B cell (primary cell): ENCODE measurements around the gene TRIM2. TPM values are rescaled to one million over a fixed set of nuclear protein-coding genes. Genes with fewer than 3 reads are reported as not detected.

Experiments used
- ATAC-seq: fragments of 200-7000 bp; cut with Tn5 transposase; one replicate; pipeline ENCODE4 v1.10.0; 2021; ENCODE audit warnings: low read depth, mild to moderate bottlenecking, moderate number of reproducible peaks, moderate library complexity
- CTCF ChIA-PET: fragments of 350-600 bp; sonication (Branson Sonifier 250); formaldehyde crosslinking; loops from one replicate; lab custom pipeline; 2021; ENCODE audit warnings: antibody characterized with exemption, inconsistent platforms; lab: Charles Lee
- POLR2A ChIA-PET: fragments of 350-600 bp; sonication (Branson Sonifier 250); formaldehyde crosslinking; loops from one replicate; lab custom pipeline; 2021; ENCODE audit warnings: antibody characterized with exemption; lab: Charles Lee
- DNase-seq: peaks from one replicate; pipeline ENCODE4 v3.0.0; 2013
- H2AFZ ChIP-seq: 2 replicates; pipeline ENCODE4 v1.6.1; 2012; ENCODE audit warnings: mild to moderate bottlenecking, low read depth, low read length; ENCODE audit not compliant: insufficient read depth, poor library complexity, severe bottlenecking
- H3K27ac ChIP-seq, 2 donors: 1 replicate in 1 of 2; 2 replicates in 1 of 2; pipeline ENCODE4 v1.5.1; 2012 to 2013; ENCODE audit warnings: low read length in 2 of 2, mild to moderate bottlenecking in 2 of 2, moderate library complexity in 1 of 2
- H3K27me3 ChIP-seq, 4 experiments: fragments of 200-600 bp in 1 of 4; sonication (generic) in 1 of 4; replicated peaks in 1 of 4; 1 replicate in 2 of 4; 2 replicates in 2 of 4; pipeline versions ENCODE4 v1.6.1 to v1.7.0; 2013 to 2016; ENCODE audit warnings: low read length in 3 of 4, mild to moderate bottlenecking in 2 of 4, mixed read lengths in 1 of 4, moderate library complexity in 1 of 4; ENCODE audit not compliant: insufficient read depth in 4 of 4, control insufficient read depth in 3 of 4; ENCODE audit errors: control extremely low read depth in 1 of 4
- H3K36me3 ChIP-seq, 2 experiments: replicated peaks in 1 of 2; 1 replicate in 1 of 2; 2 replicates in 1 of 2; pipeline versions ENCODE4 v1.6.1 to v1.7.1; 2013; ENCODE audit warnings: low read length in 1 of 2; ENCODE audit not compliant: insufficient read depth in 2 of 2, control insufficient read depth in 1 of 2; ENCODE audit errors: control extremely low read depth in 1 of 2, extremely low read depth in 1 of 2
- H3K4me1 ChIP-seq, 2 donors: fragments of 200-600 bp in 1 of 2; sonication (generic) in 1 of 2; 1 replicate in 1 of 2; 2 replicates in 1 of 2; pipeline versions ENCODE4 v1.5.1 to v1.6.1; 2013 to 2017; ENCODE audit warnings: low read length in 2 of 2; ENCODE audit not compliant: control insufficient read depth in 2 of 2, insufficient read depth in 2 of 2
- H3K4me2 ChIP-seq: replicated peaks from 2 replicates; pipeline ENCODE3; 2012; ENCODE audit warnings: mild to moderate bottlenecking, low read depth, low read length; ENCODE audit not compliant: poor library complexity, severe bottlenecking
- H3K4me3 ChIP-seq, 5 experiments: fragments of 200-600 bp in 1 of 5; sonication (generic) in 1 of 5; 1 replicate in 3 of 5; 2 replicates in 2 of 5; pipeline versions ENCODE4 v1.5.1 to v1.7.0; 2011 to 2016; ENCODE audit warnings: low read length in 4 of 5, mild to moderate bottlenecking in 4 of 5, low read depth in 2 of 5, control low read depth in 1 of 5, moderate library complexity in 1 of 5; ENCODE audit not compliant: insufficient read depth in 1 of 5; ENCODE audit errors: control extremely low read depth in 1 of 5, extremely low read depth in 1 of 5
- H3K79me2 ChIP-seq: fragments of 200-600 bp; sonication (generic); one replicate; pipeline ENCODE4 v1.6.0; 2016; ENCODE audit warnings: low read length; ENCODE audit not compliant: control insufficient read depth, insufficient read depth
- H3K9ac ChIP-seq: fragments of 200-600 bp; sonication (generic); 2 replicates; pipeline ENCODE4 v1.6.1; 2017; ENCODE audit warnings: mild to moderate bottlenecking, low read length, moderate library complexity
- H3K9me3 ChIP-seq, 3 donors: one replicate each; pipeline versions ENCODE4 v1.6.1 to v1.7.1; 2013; ENCODE audit warnings: low read length in 2 of 3; ENCODE audit not compliant: control insufficient read depth in 2 of 3, insufficient read depth in 1 of 3; ENCODE audit errors: control extremely low read depth in 1 of 3
- H4K20me1 ChIP-seq: 2 replicates; pipeline ENCODE4 v1.6.0; 2012; ENCODE audit warnings: mild to moderate bottlenecking, low read length; ENCODE audit not compliant: insufficient read depth, control insufficient read depth, poor library complexity, severe bottlenecking
- H3K27ac Mint-ChIP-seq: one replicate; pipeline ENCODE4 v1.8.0; 2021; ENCODE audit warnings: mixed read lengths
- H3K27me3 Mint-ChIP-seq: one replicate; pipeline ENCODE4 v1.8.0; 2021; ENCODE audit warnings: mixed read lengths
- H3K4me1 Mint-ChIP-seq: one replicate; pipeline ENCODE4 v1.8.0; 2021; ENCODE audit warnings: mixed read lengths
- H3K4me3 Mint-ChIP-seq: one replicate; pipeline ENCODE4 v1.8.0; 2021; ENCODE audit warnings: mixed read lengths
- H3K9me3 Mint-ChIP-seq: one replicate; pipeline ENCODE4 v1.8.0; 2022; ENCODE audit warnings: mixed read lengths; ENCODE audit not compliant: insufficient read depth
- CTCF ChIP-seq: fragments of 200-600 bp; IDR thresholded peaks from one replicate; pipeline ENCODE4 v1.8.0; 2022; ENCODE audit warnings: antibody characterized with exemption, mild to moderate bottlenecking
- EZH2 ChIP-seq: IDR thresholded peaks from 2 replicates; pipeline ENCODE4 v1.6.1; 2012; ENCODE audit warnings: borderline replicate concordance, low read depth, mild to moderate bottlenecking, moderate library complexity, low read length; ENCODE audit not compliant: insufficient read depth, poor library complexity, severe bottlenecking
- WGBS: methylation state at CpG from one replicate; pipeline ENCODE4 v1.1.5; 2013; ENCODE audit warnings: missing lambda C conversion rate; ENCODE audit not compliant: insufficient coverage; 5-methylcytosine and 5-hydroxymethylcytosine counted together
- intact Hi-C: fragments of 100-400 bp; cut with micrococcal nuclease; formaldehyde crosslinking; loops from one replicate; pipeline ENCODE4 v1.10.0; 2022
- polyA plus RNA-seq: library from polyadenylated mRNA; depleted of rRNA; stranded (reverse); fragments of >200 nt; gene quantifications from 2 replicates; pipeline ENCODE4 v1.2.3, GENCODE V29; 2012
- total RNA-seq, 2 donors: library from RNA; stranded (reverse); fragments of 120-200 nt in 1 of 2; gene quantifications; 1 replicate in 1 of 2; 2 replicates in 1 of 2; pipeline versions ENCODE4 v1.2.3 to v1.2.4, GENCODE V29; 2013 to 2022

The TRIM2 gene
- total and polyA plus RNA-seq, 2 donors (not counting 1 experiment from before 2014, with no cell fraction given) = 1.2 to 6.4 TPM

DNA sequence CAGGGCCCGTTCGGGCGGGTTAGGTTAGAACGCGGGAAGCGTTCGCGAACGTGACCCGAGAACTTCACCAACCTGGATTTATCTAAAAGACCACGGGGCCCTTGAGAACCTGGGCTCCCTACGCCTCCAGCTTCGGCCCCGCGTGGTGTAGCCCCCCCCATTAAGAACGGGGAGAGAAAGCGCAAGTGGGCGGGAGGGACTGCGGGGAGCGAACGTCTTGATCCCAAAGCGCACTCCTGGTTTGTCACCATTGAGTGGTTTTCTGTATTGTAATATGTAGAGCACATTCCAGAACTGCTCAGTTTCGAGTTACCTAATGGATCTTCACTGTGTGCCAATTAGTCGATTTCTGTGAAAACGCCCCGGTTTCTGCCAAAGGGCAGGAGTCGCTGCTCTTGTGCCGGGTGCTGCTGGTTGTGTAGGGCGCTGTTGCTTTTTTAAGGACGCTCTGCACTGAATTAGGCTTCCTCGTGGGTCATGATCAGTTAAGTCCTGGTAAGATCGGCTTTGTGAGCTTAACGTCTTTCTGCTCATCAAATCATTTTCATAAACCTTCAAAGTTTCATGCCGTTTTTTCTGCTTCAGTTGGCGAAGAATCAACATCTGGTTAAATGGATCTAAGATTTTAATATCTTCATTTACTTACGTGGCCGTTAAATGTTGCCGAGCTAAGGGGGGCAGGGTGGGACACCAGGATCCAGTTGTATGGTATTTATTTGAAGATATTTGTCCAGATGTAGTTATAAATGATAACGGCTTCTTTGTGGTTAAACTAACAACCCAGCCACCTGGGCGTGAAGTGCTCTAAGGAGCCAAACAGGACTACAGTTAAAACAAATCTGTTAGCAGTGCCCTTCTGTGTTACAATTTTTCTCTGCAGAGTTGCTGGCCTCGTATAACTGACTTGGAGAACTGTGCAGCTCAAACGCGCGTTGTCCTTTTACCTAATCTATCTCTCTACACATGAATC, 141.1 kb downstream of the TRIM2 start:
- Mint-ChIP-seq H3K27me3 (no peaks in the 10 kb centered on the region), H3K9me3 (no peaks in the 10 kb centered on the region), H3K27ac (peak overlapping the region; percentile 33), H3K4me3 (peak overlapping the region; percentile 95), H3K4me1 (peaks cover 44% of the 10 kb centered on the region)
- no peak overlapping the region for H3K27ac ChIP-seq
- H3K79me2 ChIP-seq = peaks cover 33% of the 10 kb centered on the region
- H3K27me3 ChIP-seq = no peaks in the 10 kb centered on the region
- H3K9ac ChIP-seq = peak overlapping the region; percentile 77
- H3K36me3 ChIP-seq = no peaks in the 10 kb centered on the region
- 0% methylated on average over 33 of the region's 44 CpGs for WGBS
- CTCF ChIA-PET = interaction anchor here (0.8 to 6.6 kb wide), 28 partner anchors 9 to 404 kb away, joined by 3 to 83 read pairs (median 3); partner anchors contain the start of gene TMEM131L
- POLR2A ChIA-PET = no interaction called here
- peak overlapping the region; percentile 62 to 90 (median 74) for H3K4me3 ChIP-seq
- H4K20me1 ChIP-seq = no peaks in the 10 kb centered on the region
- H3K9me3 ChIP-seq = no peaks in the 10 kb centered on the region
- peaks cover 25% of the 10 kb centered on the region in 2 donors for H3K4me1 ChIP-seq
- DNase-seq = peak; percentile 68
- H3K4me2 ChIP-seq = peak overlapping the region; percentile 96
- peak; percentile 28 for ATAC-seq
- peak overlapping the region; percentile 87 for H2AFZ ChIP-seq
- intact Hi-C loops = loop anchor here (1.0 to 5.0 kb wide), 5 partner anchors 88 to 177 kb away; partner anchors contain the start of gene TMEM131L
- no peak for TF ChIP-seq CTCF

- peak overlapping the region; percentile 87 for H2AFZ ChIP-seq
- no peaks in the 10 kb centered on the region for H3K9me3 ChIP-seq
- intact Hi-C loops = loop anchor here (5.0 kb wide), 2 partner anchors 141 to 176 kb away; no protein-coding TSS in a partner anchor
- no peaks in the 10 kb centered on the region for H3K9me3 Mint-ChIP-seq
- ATAC-seq (no peak), DNase-seq (no peak)
- H3K27me3 Mint-ChIP-seq = no peaks in the 10 kb centered on the region
- ChIA-PET CTCF (interaction anchor here (0.8 to 6.6 kb wide), 22 partner anchors 12 to 403 kb away, joined by 3 to 83 read pairs (median 4); partner anchors contain the start of gene TMEM131L), POLR2A (no interaction called here)
- peaks cover 25% of the 10 kb centered on the region in 2 donors for H3K4me1 ChIP-seq
- no peaks in the 10 kb centered on the region for H4K20me1 ChIP-seq
- WGBS = 57% methylated on average over 1 of the region's 2 CpGs
- peaks cover 41% of the 10 kb centered on the region for H3K4me1 Mint-ChIP-seq
- H3K9ac ChIP-seq = peak overlapping the region; percentile 77
- H3K4me2 ChIP-seq = peak overlapping the region; percentile 96
- no peak overlapping the region for H3K27ac ChIP-seq
- TF ChIP-seq EZH2 = no peak
- no peak for TF ChIP-seq CTCF
- H3K27ac Mint-ChIP-seq = no peak overlapping the region
- H3K4me3 ChIP-seq = peak overlapping the region in 1 of 5 experiments; percentile 90
- H3K36me3 ChIP-seq = no peaks in the 10 kb centered on the region
- no peaks in the 10 kb centered on the region for H3K27me3 ChIP-seq
- peaks cover 33% of the 10 kb centered on the region for H3K79me2 ChIP-seq
- peak overlapping the region; percentile 95 for H3K4me3 Mint-ChIP-seq
Observed at GRCh38 chr4:153346031-153346430, 141.8 kb downstream of the TRIM2 start.
